ENCODE measurements around the gene SEC14L1.
"Not testable (repeated sequence)": the region's sequence is repeated elsewhere in the genome, so short reads cannot be mapped to it uniquely, and the experiment has no call there.

Gene SEC14L1

GRCh38 chr17:77141846-77142449 lies 1.2 kb downstream of the SEC14L1 start:
- DNase-seq (ENCODE audit: low read depth in 2 of 2): no peak

GRCh38 chr17:77142689-77143088 lies 1.9 kb downstream of the SEC14L1 start:
- no peak for DNase-seq (ENCODE audit: low read depth in 2 of 2)

- DNase-seq (ENCODE audit: low read depth in 2 of 2): no peak
These were observed 2.5 kb downstream of the SEC14L1 start for GRCh38 chr17:77143306-77143705.

GRCh38 chr17:77144227-77144626 lies 3.5 kb downstream of the SEC14L1 start:
- no peak for DNase-seq (ENCODE audit: low read depth in 2 of 2)

GRCh38 chr17:77145224-77145611 lies 4.4 kb downstream of the SEC14L1 start:
- no peak for DNase-seq (ENCODE audit: low read depth in 2 of 2)

GRCh38 chr17:77145612-77146245 lies 5.0 kb downstream of the SEC14L1 start:
- no peak for DNase-seq (ENCODE audit: low read depth in 2 of 2)

GRCh38 chr17:77146246-77146632 lies 5.5 kb downstream of the SEC14L1 start:
- no peak for DNase-seq (ENCODE audit: low read depth in 2 of 2)

- no peak for DNase-seq (ENCODE audit: low read depth in 2 of 2)
These were observed 6.1 kb downstream of the SEC14L1 start for GRCh38 chr17:77146882-77147281.

- DNase-seq (ENCODE audit: low read depth in 2 of 2): no peak
These were observed 6.6 kb downstream of the SEC14L1 start for GRCh38 chr17:77147357-77147801.

GRCh38 chr17:77148077-77148939 lies 7.5 kb downstream of the SEC14L1 start:
- no peak for DNase-seq (ENCODE audit: low read depth in 2 of 2)

- DNase-seq (ENCODE audit: low read depth in 2 of 2): no peak
These were observed 8.3 kb downstream of the SEC14L1 start for GRCh38 chr17:77148940-77149510.

- DNase-seq (ENCODE audit: low read depth in 2 of 2): no peak
These were observed 9.4 kb downstream of the SEC14L1 start for GRCh38 chr17:77150196-77150595.

GRCh38 chr17:77151186-77151585 lies 10.4 kb downstream of the SEC14L1 start:
- no peak for DNase-seq (ENCODE audit: low read depth in 2 of 2)

GRCh38 chr17:77152056-77152455 lies 11.3 kb downstream of the SEC14L1 start:
- DNase-seq (ENCODE audit: low read depth in 2 of 2): not testable (repeated sequence)

- DNase-seq (ENCODE audit: low read depth in 2 of 2): no peak
These were observed 12.7 kb downstream of the SEC14L1 start for GRCh38 chr17:77153472-77153871.

GRCh38 chr17:77153999-77154586 lies 13.3 kb downstream of the SEC14L1 start:
- no peak for DNase-seq (ENCODE audit: low read depth in 2 of 2)

- DNase-seq (ENCODE audit: low read depth in 2 of 2): no peak
These were observed 14.4 kb downstream of the SEC14L1 start for GRCh38 chr17:77155125-77155524.

GRCh38 chr17:77157766-77158165 lies 17.0 kb downstream of the SEC14L1 start:
- DNase-seq (ENCODE audit: low read depth in 2 of 2): not testable (repeated sequence)

- no peak for DNase-seq (ENCODE audit: low read depth in 2 of 2)
These were observed 19.5 kb downstream of the SEC14L1 start for GRCh38 chr17:77160091-77160874.

- no peak for DNase-seq (ENCODE audit: low read depth in 2 of 2)
These were observed 20.2 kb downstream of the SEC14L1 start for GRCh38 chr17:77160875-77161530.

- no peak for DNase-seq (ENCODE audit: low read depth in 2 of 2)
These were observed 21.2 kb downstream of the SEC14L1 start for GRCh38 chr17:77161953-77162352.

Measured in stimulated activated CD8-positive, alpha-beta memory T cell treated with anti-CD3 and anti-CD28 coated beads, Interleukin-15, amount 100 ng/mL, for 48 hours (primary cell).